Measurements from ENCODE around the gene PFKL.

The PFKL gene

GRCh38 chr21:44321846-44322450 is 22.1 kb downstream of the PFKL start:
- no peaks in the 10 kb centered on the region for H3K36me3 Mint-ChIP-seq (ENCODE audit: low read depth)
- no peak for TF ChIP-seq CTCF (IDR thresholded peaks at IDR 0.05; ENCODE audit: unreplicated experiment in 3 of 3)
- H3K27ac Mint-ChIP-seq = no peak overlapping the region
- H3K27me3 Mint-ChIP-seq (ENCODE audit: low read depth) = no peaks in the 10 kb centered on the region
- no peaks in the 10 kb centered on the region for H3K4me1 Mint-ChIP-seq
- H3K4me3 Mint-ChIP-seq = no peak overlapping the region
- H3K9me3 Mint-ChIP-seq = no peaks in the 10 kb centered on the region

GRCh38 chr21:44322621-44323325 is 22.9 kb downstream of the PFKL start:
- TF ChIP-seq CTCF (IDR thresholded peaks at IDR 0.05; ENCODE audit: unreplicated experiment in 3 of 3) = no peak
- H3K36me3 Mint-ChIP-seq (ENCODE audit: low read depth) = no peaks in the 10 kb centered on the region
- no peak overlapping the region for H3K27ac Mint-ChIP-seq
- no peak overlapping the region for H3K4me3 Mint-ChIP-seq
- H3K4me1 Mint-ChIP-seq = no peaks in the 10 kb centered on the region
- H3K9me3 Mint-ChIP-seq = no peaks in the 10 kb centered on the region
- no peaks in the 10 kb centered on the region for H3K27me3 Mint-ChIP-seq (ENCODE audit: low read depth)

- H3K36me3 Mint-ChIP-seq (ENCODE audit: low read depth) = no peaks in the 10 kb centered on the region
- H3K4me1 Mint-ChIP-seq = no peaks in the 10 kb centered on the region
- H3K27ac Mint-ChIP-seq = no peak overlapping the region
- no peaks in the 10 kb centered on the region for H3K27me3 Mint-ChIP-seq (ENCODE audit: low read depth)
- H3K4me3 Mint-ChIP-seq = no peak overlapping the region
- H3K9me3 Mint-ChIP-seq = no peaks in the 10 kb centered on the region
- TF ChIP-seq CTCF (IDR thresholded peaks at IDR 0.05; ENCODE audit: unreplicated experiment in 3 of 3) = no peak
These were observed 23.7 kb downstream of the PFKL start for GRCh38 chr21:44323591-44323990.

GRCh38 chr21:44324106-44324853 is 24.4 kb downstream of the PFKL start:
- Mint-ChIP-seq H3K27me3 (ENCODE audit: low read depth) (no peaks in the 10 kb centered on the region), H3K4me3 (no peak overlapping the region), H3K9me3 (no peaks in the 10 kb centered on the region), H3K36me3 (ENCODE audit: low read depth) (no peaks in the 10 kb centered on the region), H3K27ac (no peak overlapping the region), H3K4me1 (no peaks in the 10 kb centered on the region)
- no peak for TF ChIP-seq CTCF (IDR thresholded peaks at IDR 0.05; ENCODE audit: unreplicated experiment in 3 of 3)

- Mint-ChIP-seq H3K36me3 (ENCODE audit: low read depth) (no peaks in the 10 kb centered on the region), H3K4me1 (no peaks in the 10 kb centered on the region), H3K9me3 (no peaks in the 10 kb centered on the region), H3K27me3 (ENCODE audit: low read depth) (no peaks in the 10 kb centered on the region), H3K4me3 (no peak overlapping the region), H3K27ac (no peak overlapping the region)
- TF ChIP-seq CTCF (IDR thresholded peaks at IDR 0.05; ENCODE audit: unreplicated experiment in 3 of 3) = no peak
These were observed 24.9 kb downstream of the PFKL start for GRCh38 chr21:44324854-44325107.

All from nephron (organoid).